GM23338 (cell line): ENCODE results near the gene CACNA1B. TPM values are rescaled to one million over a fixed set of nuclear protein-coding genes. Genes with fewer than 3 reads are reported as not detected.

Experiments
- ATAC-seq: fragments of 200-7000 bp; cut with Tn5 transposase; 3 replicates; pipeline ENCODE4 v1.9.1; 2020
- DNase-seq: peaks from one replicate; pipeline ENCODE4 v3.0.0-alpha.2; 2015; ENCODE audit warnings: low spot score
- H2AFZ ChIP-seq: fragments of 200-600 bp; sonication (generic); 2 replicates; pipeline ENCODE4 v1.8.0; 2016; ENCODE audit warnings: antibody characterized with exemption, mild to moderate bottlenecking, moderate library complexity
- H3F3A ChIP-seq: fragments of 200-600 bp; sonication (generic); replicated peaks from 2 replicates; pipeline ENCODE4 v1.8.0; 2017; ENCODE audit warnings: antibody characterized with exemption, mixed run types, low read depth
- H3K27ac ChIP-seq: fragments of 200-600 bp; sonication (generic); 2 replicates; pipeline ENCODE4 v1.6.1; 2016; ENCODE audit warnings: low read depth
- H3K27me3 ChIP-seq: fragments of 200-600 bp; sonication (generic); 2 replicates; pipeline ENCODE4 v1.8.0; 2016; ENCODE audit warnings: mild to moderate bottlenecking, mixed run types, moderate library complexity; ENCODE audit not compliant: insufficient read depth
- H3K36me3 ChIP-seq: fragments of 200-600 bp; sonication (generic); 2 replicates; pipeline ENCODE4 v1.8.0; 2016; ENCODE audit warnings: mild to moderate bottlenecking; ENCODE audit not compliant: insufficient read depth
- H3K4me1 ChIP-seq: fragments of 200-600 bp; sonication (generic); 2 replicates; pipeline ENCODE4 v1.8.0; 2016; ENCODE audit warnings: mild to moderate bottlenecking, moderate library complexity; ENCODE audit not compliant: insufficient read depth
- H3K4me2 ChIP-seq: fragments of 200-600 bp; sonication (generic); 2 replicates; pipeline ENCODE4 v1.7.1; 2017; ENCODE audit warnings: mixed run types
- H3K4me3 ChIP-seq: fragments of 200-600 bp; sonication (generic); 2 replicates; pipeline ENCODE4 v1.6.1; 2016; ENCODE audit warnings: mixed run types
- H3K79me2 ChIP-seq: fragments of 200-600 bp; sonication (generic); replicated peaks from 2 replicates; pipeline ENCODE4 v1.8.0; 2017; ENCODE audit warnings: mild to moderate bottlenecking; ENCODE audit not compliant: insufficient read depth
- H3K9me2 ChIP-seq: fragments of 200-600 bp; sonication (generic); 2 replicates; pipeline ENCODE4 v1.8.0; 2017; ENCODE audit not compliant: insufficient read depth
- H4K20me1 ChIP-seq: fragments of 200-600 bp; sonication (generic); replicated peaks from 2 replicates; pipeline ENCODE4 v1.8.0; 2017; ENCODE audit warnings: mild to moderate bottlenecking; ENCODE audit not compliant: insufficient read depth
- H3K27ac Mint-ChIP-seq: 2 replicates; pipeline ENCODE4 v1.8.0; 2020; ENCODE audit warnings: inconsistent platforms, mild to moderate bottlenecking, moderate library complexity, mixed read lengths
- H3K27me3 Mint-ChIP-seq: 3 replicates; pipeline ENCODE4 v1.8.0; 2022; ENCODE audit warnings: low read depth, mild to moderate bottlenecking, moderate library complexity, mixed read lengths, inconsistent platforms; ENCODE audit not compliant: insufficient read depth, poor library complexity
- H3K36me3 Mint-ChIP-seq: 3 replicates; pipeline ENCODE4 v1.8.0; 2021; ENCODE audit warnings: low read depth, mild to moderate bottlenecking, inconsistent platforms, moderate library complexity, mixed read lengths
- H3K4me1 Mint-ChIP-seq: 3 replicates; pipeline ENCODE4 v1.8.0; 2020; ENCODE audit warnings: mild to moderate bottlenecking, inconsistent platforms, mixed read lengths
- H3K4me3 Mint-ChIP-seq: 3 replicates; pipeline ENCODE4 v1.8.0; 2021; ENCODE audit warnings: moderate library complexity, mild to moderate bottlenecking, inconsistent platforms, mixed read lengths
- H3K9me3 Mint-ChIP-seq: 3 replicates; pipeline ENCODE4 v1.8.0; 2020; ENCODE audit warnings: moderate library complexity, mild to moderate bottlenecking, inconsistent platforms, mixed read lengths
- CREB1 ChIP-seq: fragments of 250-450 bp; sonication (Bioruptor Pico); IDR thresholded peaks from 2 replicates; pipeline ENCODE4 v1.5.0; 2020; ENCODE audit warnings: low read depth, mild to moderate bottlenecking, moderate library complexity
- ETS1 ChIP-seq: IDR thresholded peaks from 2 replicates; pipeline ENCODE4 v1.6.1; 2016; ENCODE audit warnings: antibody characterized with exemption
- EZH2phosphoT487 ChIP-seq: fragments of 200-600 bp; sonication (generic); IDR thresholded peaks from one replicate; pipeline ENCODE4 v1.8.1; 2018; ENCODE audit warnings: antibody characterized with exemption; ENCODE audit not compliant: unreplicated experiment
- JUNB ChIP-seq: IDR thresholded peaks from one replicate; pipeline ENCODE4 v1.6.1; 2016; ENCODE audit warnings: antibody characterized with exemption; ENCODE audit not compliant: unreplicated experiment
- NANOG ChIP-seq: IDR thresholded peaks from 2 replicates; pipeline ENCODE4 v1.6.1; 2016; ENCODE audit warnings: antibody characterized with exemption, borderline replicate concordance
- POLR2AphosphoS5 ChIP-seq: IDR thresholded peaks from 2 replicates; pipeline ENCODE4 v1.6.1; 2016; ENCODE audit warnings: antibody characterized with exemption, low read depth
- STAT1 ChIP-seq: IDR thresholded peaks from one replicate; pipeline ENCODE4 v1.6.1; 2016; ENCODE audit warnings: antibody characterized with exemption; ENCODE audit not compliant: unreplicated experiment
- ZNF114 ChIP-seq: fragments of 250-450 bp; sonication (Bioruptor Pico); IDR thresholded peaks from 2 replicates; pipeline ENCODE4 v1.5.0; 2020; ENCODE audit warnings: mild to moderate bottlenecking, moderate library complexity
- ZNF331 ChIP-seq: fragments of 250-450 bp; sonication (Bioruptor Pico); IDR thresholded peaks from 2 replicates; pipeline ENCODE4 v1.5.0; 2020; ENCODE audit warnings: low read depth, mild to moderate bottlenecking, moderate library complexity
- ZNF462 ChIP-seq: fragments of 250-450 bp; sonication (Bioruptor Pico); IDR thresholded peaks from 2 replicates; pipeline ENCODE4 v1.5.0; 2020; ENCODE audit warnings: mild to moderate bottlenecking, moderate library complexity
- polyA plus RNA-seq: library from polyadenylated mRNA; unstranded; fragments of >200 nt; fragmentation: Nextera tagmentation; extraction: Ambion mirVana; gene quantifications from 2 replicates; pipeline ENCODE4 v1.2.1, GENCODE V29; 2016
- total RNA-seq: library from RNA; depleted of rRNA; stranded (reverse); fragments of >200 nt; shearing (Covaris generic); gene quantifications from 2 replicates; pipeline ENCODE4 v1.2.3, GENCODE V29; 2014

The CACNA1B gene
- total and polyA plus RNA-seq, 2 experiments from 2014 or later, result 1.1 to 10.4 TPM

GRCh38 chr9:138010861-138011260, 133.3 kb downstream of the CACNA1B start:
- Mint-ChIP-seq H3K4me1 (peaks cover 8% of the 10 kb centered on the region; the same call in 2 of the 3 replicates), H3K27me3 (peaks cover 4% of the 10 kb centered on the region), H3K4me3 (no peak overlapping the region), H3K36me3 (peaks cover 6% of the 10 kb centered on the region; the same call in 1 of the 3 replicates), H3K9me3 (no peaks in the 10 kb centered on the region; the same call in 1 of the 3 replicates), H3K27ac (no peak overlapping the region)
- ATAC-seq (no peak), DNase-seq (no peak)
- Histone ChIP-seq H3K9me2 (no peaks in the 10 kb centered on the region), H3K27me3 (no peaks in the 10 kb centered on the region), H3F3A (no peaks in the 10 kb centered on the region), H3K4me1 (no peaks in the 10 kb centered on the region), H3K27ac (no peak overlapping the region), H3K36me3 (no peaks in the 10 kb centered on the region), H3K4me3 (no peak overlapping the region), H3K4me2 (no peak overlapping the region), H3K79me2 (no peaks in the 10 kb centered on the region), H4K20me1 (no peaks in the 10 kb centered on the region), H2AFZ (no peak overlapping the region)
- TF ChIP-seq NANOG, result no peak
- TF ChIP-seq ZNF114 (CRISPR knock-in tag), result no peak
- TF ChIP-seq ETS1, result no peak
- TF ChIP-seq EZH2phosphoT487, result no peak
- no peak for TF ChIP-seq CREB1 (CRISPR knock-in tag)

GRCh38 chr9:138011951-138012500, 134.4 kb downstream of the CACNA1B start:
- no peaks in the 10 kb centered on the region for H3K27me3 ChIP-seq
- no peaks in the 10 kb centered on the region for H4K20me1 ChIP-seq
- no peak overlapping the region for H3K27ac ChIP-seq
- no peak overlapping the region for H3K4me3 ChIP-seq
- H3K79me2 ChIP-seq, result no peaks in the 10 kb centered on the region
- no peak for DNase-seq
- no peaks in the 10 kb centered on the region for H3F3A ChIP-seq
- Mint-ChIP-seq H3K4me1 (peaks cover 8% of the 10 kb centered on the region; the same call in 2 of the 3 replicates), H3K27ac (no peak overlapping the region), H3K4me3 (no peak overlapping the region), H3K27me3 (peaks cover 6% of the 10 kb centered on the region), H3K9me3 (no peaks in the 10 kb centered on the region; the same call in 1 of the 3 replicates), H3K36me3 (peaks cover 9% of the 10 kb centered on the region; the same call in 2 of the 3 replicates)
- H3K4me1 ChIP-seq, result no peaks in the 10 kb centered on the region
- no peak for ATAC-seq
- no peak overlapping the region for H3K4me2 ChIP-seq
- no peaks in the 10 kb centered on the region for H3K36me3 ChIP-seq
- no peaks in the 10 kb centered on the region for H3K9me2 ChIP-seq
- H2AFZ ChIP-seq, result no peak overlapping the region
- TF ChIP-seq STAT1 (no peak), ZNF462 (CRISPR knock-in tag) (no peak), ETS1 (no peak), EZH2phosphoT487 (no peak), ZNF331 (no peak), CREB1 (CRISPR knock-in tag) (no peak), JUNB (no peak), NANOG (no peak), ZNF114 (CRISPR knock-in tag) (no peak), POLR2AphosphoS5 (no peak)
